ENCODE results near the gene CKLF. TPM values are rescaled to one million over a fixed set of nuclear protein-coding genes. Genes with fewer than 3 reads are reported as not detected.

CKLF gene
- total and polyA plus RNA-seq, 4 donors = 9.5 to 36.1 (median 21.5) TPM

DNA sequence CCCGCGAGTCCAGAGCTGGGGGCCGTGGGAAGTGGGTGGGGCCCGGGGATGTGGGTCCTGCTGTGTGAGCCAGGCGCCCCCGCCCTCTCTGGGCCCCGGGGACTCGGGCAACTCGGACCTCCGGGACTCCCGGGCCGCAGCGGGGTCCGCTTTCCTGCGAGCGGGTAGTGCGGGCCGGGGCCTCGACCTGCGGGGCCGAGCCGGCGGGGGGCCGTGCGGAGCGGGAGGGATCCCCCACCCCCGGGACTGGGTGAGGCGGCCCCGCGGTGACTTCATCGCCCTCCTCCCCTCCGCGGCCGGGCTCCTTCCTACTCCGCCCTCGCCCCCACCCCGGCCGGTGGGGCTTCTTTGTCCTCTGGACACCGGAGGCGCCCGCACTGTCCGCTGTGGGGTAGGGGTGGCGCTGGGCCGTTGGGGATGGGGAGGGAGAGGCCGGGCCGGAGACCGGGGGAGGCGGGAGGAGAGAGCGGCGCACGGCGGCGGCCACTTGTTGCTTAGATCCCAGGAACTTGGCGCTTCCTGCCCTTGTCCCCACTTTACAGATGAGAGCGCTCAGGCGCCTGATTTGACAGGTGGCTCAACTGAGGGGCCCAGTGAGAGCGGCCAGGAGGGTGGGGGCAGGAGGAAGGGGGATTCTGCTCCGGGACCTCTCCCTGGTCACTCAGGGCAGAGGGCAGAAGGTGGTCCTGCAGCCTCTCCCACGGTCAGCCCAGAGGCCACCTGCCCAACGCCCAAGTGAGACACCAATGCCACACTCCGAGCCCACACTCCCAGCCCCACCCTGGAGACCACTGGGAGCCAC is 53.0 kb downstream of the CKLF start:
- peaks cover 0 to 5% (median 0%) of the 10 kb centered on the region in 4 donors for H3K36me3 ChIP-seq (ENCODE audit: control insufficient read depth in 4 of 4, insufficient read depth in 3 of 4, low read depth in 1 of 4, low read length in 3 of 4)
- H3K9ac ChIP-seq (ENCODE audit: low read depth in 1 of 2, low read length in 2 of 2) = peak overlapping the region in 1 of 2 donors; percentile 1
- DNase-seq (ENCODE audit: low spot score) = no peak
- H3K9me3 ChIP-seq (ENCODE audit: control insufficient read depth in 4 of 4, low read length in 3 of 4) = no peaks in the 10 kb centered on the region
- peaks cover 2 to 19% (median 8%) of the 10 kb centered on the region in 4 donors for H3K4me1 ChIP-seq (ENCODE audit: control insufficient read depth in 4 of 4, insufficient read depth in 4 of 4, low read length in 3 of 4)
- H3K4me3 ChIP-seq (ENCODE audit: low read depth in 1 of 3, low read length in 3 of 3) = peak overlapping the region in 1 of 3 donors; percentile 70
- peak overlapping the region; percentile 35 to 39 for H3K27ac ChIP-seq (ENCODE audit: low read depth in 1 of 2, low read length in 2 of 2)
- TF ChIP-seq FOXA1 (IDR thresholded peaks at IDR 0.05) = no peak
- TF ChIP-seq, protein P1, sequence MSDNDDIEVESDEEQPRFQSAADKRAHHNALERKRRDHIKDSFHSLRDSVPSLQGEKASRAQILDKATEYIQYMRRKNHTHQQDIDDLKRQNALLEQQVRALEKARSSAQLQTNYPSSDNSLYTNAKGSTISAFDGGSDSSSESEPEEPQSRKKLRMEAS (IDR thresholded peaks at IDR 0.05) = no peak
- TF ChIP-seq HNF4G (IDR thresholded peaks at IDR 0.05) = no peak
- H3K27me3 ChIP-seq (ENCODE audit: control insufficient read depth in 4 of 4, insufficient read depth in 4 of 4, low read length in 3 of 4) = no peaks in the 10 kb centered on the region
- 20% methylated on average over 61 of the region's 61 CpGs for WGBS

DNA sequence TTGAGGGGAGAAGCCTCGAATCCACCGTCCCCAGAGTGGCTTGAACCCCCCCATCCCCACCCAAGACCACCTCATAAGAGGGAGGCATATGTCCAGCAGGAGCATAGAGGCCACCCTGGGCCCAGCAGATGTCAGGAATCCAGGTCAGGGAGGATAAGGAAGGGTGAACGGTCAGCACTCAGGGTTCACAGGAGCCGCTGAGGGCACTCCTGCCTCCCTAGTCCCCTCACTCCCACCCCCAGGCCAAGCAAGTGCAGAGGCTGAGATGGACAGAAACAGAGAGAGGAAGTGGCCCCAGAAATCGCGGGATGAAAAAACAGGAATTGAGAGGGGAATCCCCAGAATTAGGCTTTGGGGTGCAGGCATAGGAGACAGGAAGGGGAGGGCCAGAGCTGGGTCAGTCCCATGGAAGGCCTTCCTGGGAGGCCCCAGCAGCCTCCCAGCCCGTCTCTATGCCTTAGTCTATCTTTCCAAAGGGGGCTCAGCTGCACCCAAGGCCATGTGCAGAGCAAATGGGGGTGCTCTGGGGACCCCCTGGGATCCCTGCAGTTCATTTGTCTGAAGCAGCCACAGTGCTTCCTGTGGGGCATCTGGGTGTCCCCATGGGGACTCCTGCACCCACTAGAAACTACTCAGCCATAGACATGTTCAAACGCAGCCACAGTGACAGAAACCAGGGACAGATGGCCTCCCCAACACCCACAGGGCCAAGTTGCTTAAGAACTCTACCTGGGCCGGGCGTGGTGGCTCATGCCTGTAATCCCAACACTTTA is 53.8 kb downstream of the CKLF start:
- H3K9me3 ChIP-seq (ENCODE audit: control insufficient read depth in 4 of 4, low read length in 3 of 4) = no peaks in the 10 kb centered on the region
- H3K27ac ChIP-seq (ENCODE audit: low read depth in 1 of 2, low read length in 2 of 2) = peak overlapping the region in 1 of 2 donors; percentile 39
- no peak for DNase-seq (ENCODE audit: low spot score)
- 71% methylated on average over 10 of the region's 10 CpGs for WGBS
- H3K27me3 ChIP-seq (ENCODE audit: control insufficient read depth in 4 of 4, insufficient read depth in 4 of 4, low read length in 3 of 4) = no peaks in the 10 kb centered on the region
- H3K36me3 ChIP-seq (ENCODE audit: control insufficient read depth in 4 of 4, insufficient read depth in 3 of 4, low read depth in 1 of 4, low read length in 3 of 4) = peaks cover 0 to 5% (median 0%) of the 10 kb centered on the region in 4 donors
- peak overlapping the region in 1 of 2 donors; percentile 1 for H3K9ac ChIP-seq (ENCODE audit: low read depth in 1 of 2, low read length in 2 of 2)
- H3K4me3 ChIP-seq (ENCODE audit: low read depth in 1 of 3, low read length in 3 of 3) = peak overlapping the region in 1 of 3 donors; percentile 70
- TF ChIP-seq, protein P2, sequence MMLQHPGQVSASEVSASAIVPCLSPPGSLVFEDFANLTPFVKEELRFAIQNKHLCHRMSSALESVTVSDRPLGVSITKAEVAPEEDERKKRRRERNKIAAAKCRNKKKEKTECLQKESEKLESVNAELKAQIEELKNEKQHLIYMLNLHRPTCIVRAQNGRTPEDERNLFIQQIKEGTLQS (IDR thresholded peaks at IDR 0.05) = no peak
- TF ChIP-seq HNF4A (conservative IDR thresholded peaks at IDR 0.05) (no peak), RAD21 (IDR thresholded peaks at IDR 0.05) (no peak), FOXA2 (IDR thresholded peaks at IDR 0.05) (no peak), FOXA1 (IDR thresholded peaks at IDR 0.05) (no peak)
- TF ChIP-seq, protein P1 (IDR thresholded peaks at IDR 0.05) = no peak
- peaks cover 2 to 19% (median 8%) of the 10 kb centered on the region in 4 donors for H3K4me1 ChIP-seq (ENCODE audit: control insufficient read depth in 4 of 4, insufficient read depth in 4 of 4, low read length in 3 of 4)

DNA sequence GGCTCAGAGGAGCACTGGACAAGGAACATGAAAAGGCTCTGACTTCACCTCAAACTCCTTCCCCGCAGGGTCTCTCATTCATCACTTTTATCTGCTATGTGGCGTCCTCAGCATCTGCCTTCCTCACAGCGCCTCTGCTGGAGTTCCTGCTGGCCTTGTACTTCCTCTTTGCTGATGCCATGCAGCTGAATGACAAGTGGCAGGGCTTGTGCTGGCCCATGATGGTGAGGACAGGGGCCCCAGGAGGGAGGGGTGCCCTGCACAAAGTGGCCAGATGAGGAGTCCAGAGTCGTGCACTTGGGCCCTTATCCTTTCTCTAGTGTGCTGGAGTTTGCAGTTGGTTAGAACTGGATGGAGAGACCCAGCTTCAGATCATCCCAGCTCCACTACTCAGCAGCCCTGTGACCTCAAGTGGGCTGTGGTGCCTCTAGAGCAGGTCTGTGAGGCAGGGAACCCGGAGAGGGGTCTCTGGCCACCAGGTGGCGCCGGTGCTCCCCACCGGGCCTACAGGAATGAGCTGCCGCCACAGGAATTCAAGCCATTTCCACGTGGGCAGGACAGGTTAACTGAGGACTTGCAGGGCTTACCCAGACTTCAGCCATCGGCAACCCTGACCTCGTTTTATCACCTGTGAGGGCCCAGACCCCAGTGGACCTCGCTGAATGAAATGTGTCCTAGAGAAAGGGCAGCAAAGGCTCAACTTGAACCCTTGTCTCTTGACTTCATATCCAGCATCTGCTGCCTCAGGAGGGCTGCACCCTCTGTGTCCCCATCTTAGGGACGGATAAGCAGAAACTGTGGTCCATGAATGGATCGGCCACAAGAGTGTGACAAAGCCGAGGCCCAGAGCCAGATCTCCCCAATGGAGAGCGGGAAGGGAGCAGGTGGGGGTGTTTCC is 56.1 kb downstream of the CKLF start:
- WGBS = 33% methylated on average over 17 of the region's 17 CpGs
- Histone ChIP-seq H3K9me3 (ENCODE audit: control insufficient read depth in 4 of 4, low read length in 3 of 4) (no peaks in the 10 kb centered on the region), H3K27ac (ENCODE audit: low read depth in 1 of 2, low read length in 2 of 2) (no peak overlapping the region), H3K9ac (ENCODE audit: low read depth in 1 of 2, low read length in 2 of 2) (no peak overlapping the region), H3K36me3 (ENCODE audit: control insufficient read depth in 4 of 4, insufficient read depth in 3 of 4, low read depth in 1 of 4, low read length in 3 of 4) (peaks cover 0 to 7% (median 0%) of the 10 kb centered on the region in 4 donors), H3K4me1 (ENCODE audit: control insufficient read depth in 4 of 4, insufficient read depth in 4 of 4, low read length in 3 of 4) (peaks cover 2 to 19% (median 8%) of the 10 kb centered on the region in 4 donors), H3K27me3 (ENCODE audit: control insufficient read depth in 4 of 4, insufficient read depth in 4 of 4, low read length in 3 of 4) (no peaks in the 10 kb centered on the region), H3K4me3 (ENCODE audit: low read depth in 1 of 3, low read length in 3 of 3) (no peak overlapping the region)
- no peak for TF ChIP-seq HNF4G (IDR thresholded peaks at IDR 0.05)
- peak; percentile 89 to 91 for TF ChIP-seq RAD21 (IDR thresholded peaks at IDR 0.05)
- TF ChIP-seq HNF4A (conservative IDR thresholded peaks at IDR 0.05) = peak in 1 of 2 donors; percentile 10
- TF ChIP-seq RXRA (IDR thresholded peaks at IDR 0.05) = peak; percentile 78 to 90
- TF ChIP-seq NR2F2 (IDR thresholded peaks at IDR 0.05) = peak; percentile 15
- TF ChIP-seq YY1 (IDR thresholded peaks at IDR 0.05) = no peak
- TF ChIP-seq, protein P3, sequence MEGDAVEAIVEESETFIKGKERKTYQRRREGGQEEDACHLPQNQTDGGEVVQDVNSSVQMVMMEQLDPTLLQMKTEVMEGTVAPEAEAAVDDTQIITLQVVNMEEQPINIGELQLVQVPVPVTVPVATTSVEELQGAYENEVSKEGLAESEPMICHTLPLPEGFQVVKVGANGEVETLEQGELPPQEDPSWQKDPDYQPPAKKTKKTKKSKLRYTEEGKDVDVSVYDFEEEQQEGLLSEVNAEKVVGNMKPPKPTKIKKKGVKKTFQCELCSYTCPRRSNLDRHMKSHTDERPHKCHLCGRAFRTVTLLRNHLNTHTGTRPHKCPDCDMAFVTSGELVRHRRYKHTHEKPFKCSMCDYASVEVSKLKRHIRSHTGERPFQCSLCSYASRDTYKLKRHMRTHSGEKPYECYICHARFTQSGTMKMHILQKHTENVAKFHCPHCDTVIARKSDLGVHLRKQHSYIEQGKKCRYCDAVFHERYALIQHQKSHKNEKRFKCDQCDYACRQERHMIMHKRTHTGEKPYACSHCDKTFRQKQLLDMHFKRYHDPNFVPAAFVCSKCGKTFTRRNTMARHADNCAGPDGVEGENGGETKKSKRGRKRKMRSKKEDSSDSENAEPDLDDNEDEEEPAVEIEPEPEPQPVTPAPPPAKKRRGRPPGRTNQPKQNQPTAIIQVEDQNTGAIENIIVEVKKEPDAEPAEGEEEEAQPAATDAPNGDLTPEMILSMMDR (IDR thresholded peaks at IDR 0.05; ENCODE audit: low read depth, low read length, missing input control) = peak; percentile 85
- no peak for TF ChIP-seq EGR1 (IDR thresholded peaks at IDR 0.05; ENCODE audit: low read depth in 2 of 2)
- no peak for TF ChIP-seq TAF1 (conservative IDR thresholded peaks at IDR 0.05)
- DNase-seq (ENCODE audit: low spot score) = peak; percentile 85

Measured in liver (tissue), 9 donors.